Fibroblast of lung (primary cell): ENCODE measurements around the gene MGP.

Experiments used
- CTCF ChIP-seq, 2 donors: IDR thresholded peaks in 1 of 2; conservative IDR thresholded peaks in 1 of 2; 1 replicate in 1 of 2; 2 replicates in 1 of 2; pipeline ENCODE4 v1.5.1; 2011 to 2012; ENCODE audit warnings: low read length in 2 of 2, control low read depth in 1 of 2, inconsistent platforms in 1 of 2, low read depth in 1 of 2, mild to moderate bottlenecking in 1 of 2
- EZH2 ChIP-seq: IDR thresholded peaks from 2 replicates; pipeline ENCODE4 v1.5.1; 2012; ENCODE audit warnings: low read length, control low read depth, mild to moderate bottlenecking; ENCODE audit errors: missing control alignments

- TF ChIP-seq CTCF (conservative IDR thresholded peaks at IDR 0.05 in 1 of 2, IDR thresholded peaks at IDR 0.05 in 1 of 2; ENCODE audit: low read depth in 1 of 2, low read length in 2 of 2) (no peak), EZH2 (no peak)
Measured at GRCh38 chr12:14923944-14924343, 38.3 kb upstream of the MGP start.
